K562 (cell line): ENCODE measurements around the gene SLC30A1. TPM values are rescaled to one million over a fixed set of nuclear protein-coding genes. Genes with fewer than 3 reads are reported as not detected.

Source experiments
- ATAC-seq: fragments of 200-7000 bp; cut with Tn5 transposase; 3 replicates; pipeline ENCODE4 v1.9.1; 2020; ENCODE audit warnings: moderate library complexity
- BruUV-seq: library from RNA; stranded (reverse); fragments of 400-500 nt; replicated peaks from 2 replicates; lab custom pipeline; 2021; lab: Mats Ljungman, UMichigan
- CTCF ChIA-PET: fragments of 300-600 bp; formaldehyde crosslinking; extraction: SDS; loops from one replicate; lab custom pipeline; 2021; ENCODE audit warnings: low intra/inter-chr PET ratio; lab: Yijun Ruan, JAX
- POLR2A ChIA-PET: fragments of 300-600, 350-650 bp; sonication (Branson Sonifier 250); formaldehyde crosslinking; extraction: SDS; loops from one replicate; lab custom pipeline; 2021; ENCODE audit warnings: antibody characterized with exemption, inconsistent platforms; lab: Yijun Ruan, JAX
- DNase-seq, 4 experiments: peaks; one replicate each; pipeline versions ENCODE4 v3.0.0 to v3.0.0-alpha.2; 2011 to 2018; ENCODE audit warnings: low spot score in 3 of 4, mixed read lengths in 3 of 4; ENCODE audit errors: extremely low read depth in 1 of 4
- FAIRE-seq: peaks from 2 replicates; lab custom pipeline; 2011; peaks lifted over from hg19 to GRCh38; lab: Jason Lieb, UNC
- H2AFZ ChIP-seq: 2 replicates; pipeline ENCODE4 v1.6.0; 2011; ENCODE audit warnings: low read depth, low read length, control low read depth, inconsistent platforms
- H3K27ac ChIP-seq: fragments of 200-600 bp; 3 replicates; pipeline ENCODE4 v1.8.0; 2011; ENCODE audit warnings: low read depth, mild to moderate bottlenecking, control low read depth, inconsistent platforms, low read length, moderate library complexity, mixed read lengths; ENCODE audit errors: extremely low read depth
- H3K27me3 ChIP-seq, 2 experiments: fragments of 300-600 bp in 1 of 2; 2 replicates in 1 of 2; 3 replicates in 1 of 2; pipeline versions ENCODE4 v1.6.0 to v1.8.0; 2011; ENCODE audit warnings: inconsistent platforms in 2 of 2, low read length in 2 of 2, mild to moderate bottlenecking in 1 of 2, mixed read lengths in 1 of 2, moderate library complexity in 1 of 2; ENCODE audit not compliant: control insufficient read depth in 2 of 2, insufficient read depth in 2 of 2
- H3K36me3 ChIP-seq: fragments of 300-600 bp; 3 replicates; pipeline ENCODE4 v1.8.0; 2011; ENCODE audit warnings: mild to moderate bottlenecking, low read length, inconsistent platforms; ENCODE audit not compliant: control insufficient read depth, insufficient read depth
- H3K4me1 ChIP-seq, 2 experiments: fragments of 200-600 bp in 1 of 2; replicated peaks in 1 of 2; 2 replicates in 1 of 2; 3 replicates in 1 of 2; pipeline versions ENCODE4 v1.5.1 to v1.8.0; 2011; ENCODE audit warnings: inconsistent platforms in 2 of 2, low read length in 2 of 2, mild to moderate bottlenecking in 1 of 2, mixed read lengths in 1 of 2, moderate library complexity in 1 of 2; ENCODE audit not compliant: control insufficient read depth in 2 of 2, insufficient read depth in 2 of 2
- H3K4me2 ChIP-seq: 2 replicates; pipeline ENCODE4 v1.6.1; 2011; ENCODE audit warnings: low read length, control low read depth, inconsistent platforms, mixed read lengths; ENCODE audit not compliant: insufficient read depth
- H3K4me3 ChIP-seq: fragments of 200-600 bp; sonication (generic), shearing (Covaris generic); 2 replicates; pipeline ENCODE4 v1.5.1; 2016; ENCODE audit warnings: control low read depth, inconsistent platforms
- H3K79me2 ChIP-seq: fragments of 200-600 bp; 3 replicates; pipeline ENCODE4 v1.8.0; 2011; ENCODE audit warnings: low read length, inconsistent platforms; ENCODE audit not compliant: control insufficient read depth, insufficient read depth
- H3K9ac ChIP-seq, 2 experiments: 2 replicates each; pipeline versions ENCODE4 v1.6.0 to v1.6.1; 2011; ENCODE audit warnings: low read depth in 2 of 2, low read length in 2 of 2, control low read depth in 1 of 2, inconsistent platforms in 1 of 2, mild to moderate bottlenecking in 1 of 2, mixed read lengths in 1 of 2; ENCODE audit not compliant: insufficient read depth in 1 of 2
- H3K9me1 ChIP-seq: one replicate; pipeline ENCODE4 v1.6.0; 2011; ENCODE audit warnings: inconsistent platforms, mild to moderate bottlenecking, low read length, moderate library complexity; ENCODE audit not compliant: control insufficient read depth, insufficient read depth
- H3K9me3 ChIP-seq: replicated peaks from 2 replicates; pipeline ENCODE4 v1.5.1; 2011; ENCODE audit warnings: low read depth, low read length, inconsistent platforms; ENCODE audit not compliant: control insufficient read depth, insufficient read depth
- H4K20me1 ChIP-seq: replicated peaks from 2 replicates; pipeline ENCODE4 v1.6.1; 2011; ENCODE audit warnings: low read length, inconsistent platforms, mixed read lengths; ENCODE audit not compliant: control insufficient read depth, insufficient read depth
- NR2C2 ChIP-seq, 2 experiments: fragments of 200-800 bp in 1 of 2; sonication (Bioruptor generic) in 1 of 2; sonication (generic) in 1 of 2; formaldehyde crosslinking in 1 of 2; IDR thresholded peaks; 2 replicates each; pipeline versions ENCODE4 v1.6.1 to v1.8.0; 2016 to 2022; ENCODE audit warnings: mild to moderate bottlenecking in 1 of 2, missing compliant biosample characterization in 1 of 2, missing genetic modification characterization in 1 of 2, missing genetic modification reagents in 1 of 2
- TCF3 ChIP-seq: sonication (generic); formaldehyde crosslinking; IDR thresholded peaks from 2 replicates; pipeline ENCODE4 v1.4.0; 2020; ENCODE audit warnings: mild to moderate bottlenecking, missing genetic modification reagents
- ZNF316 ChIP-seq: fragments of 450-650 bp; IDR thresholded peaks from 2 replicates; pipeline ENCODE4 v1.6.1; 2016
- ZNF583 ChIP-seq: fragments of 250-450 bp; sonication (Bioruptor Pico); IDR thresholded peaks from 2 replicates; pipeline ENCODE4 v1.4.0; 2020
- WGBS: fragments of 100-300 bp; shearing (Covaris generic); methylation state at CpG from one replicate; pipeline ENCODE4 v1.1.6; 2016; ENCODE audit warnings: low coverage, mixed read lengths; ENCODE audit not compliant: insufficient coverage; ENCODE audit errors: missing lambda C conversion rate; 5-methylcytosine and 5-hydroxymethylcytosine counted together
- in situ Hi-C: fragments of 300-500 bp; cut with MboI; formaldehyde crosslinking; loops from 4 replicates; pipeline ENCODE4 v1.15.0; 2018; ENCODE audit warnings: inconsistent platforms, mixed read lengths
- intact Hi-C: fragments of 100-400 bp; cut with micrococcal nuclease; formaldehyde crosslinking; loops from 2 replicates; pipeline ENCODE4 v1.14.2; 2022
- polyA plus RNA-seq, 8 experiments: library from polyadenylated mRNA; depleted of rRNA in 4 of 8; stranded (reverse) in 5 of 8; unstranded in 3 of 8; fragments of >200 nt; fragmentation: Nextera tagmentation in 2 of 8; fragmentation: Illumina TruSeq in 1 of 8; extraction: Ambion mirVana in 2 of 8; extraction: Trizol in 1 of 8; gene quantifications; 2 replicates each; pipeline versions ENCODE4 v1.2.1 to v1.2.3, GENCODE V29; 2011 to 2014; ENCODE audit warnings: inconsistent platforms in 1 of 8, missing spikeins in 1 of 8
- total RNA-seq, 7 experiments: library from RNA; depleted of rRNA in 6 of 7; stranded (reverse); fragments of >200 nt in 6 of 7; fragmentation: Illumina TruSeq in 2 of 7; extraction: Trizol in 2 of 7; gene quantifications; 2 replicates each; pipeline versions ENCODE4 v1.2.1 to v1.2.3, GENCODE V29; 2011 to 2021; ENCODE audit warnings: low replicate concordance in 1 of 7
- TF ChIP-seq, protein P1 (sequence below): fragments of 450-650 bp; IDR thresholded peaks from 2 replicates; pipeline ENCODE4 v1.6.1; 2018; ENCODE audit not compliant: partially characterized antibody
- TF ChIP-seq, protein P2 (sequence below): sonication (generic); formaldehyde crosslinking; IDR thresholded peaks from 2 replicates; pipeline ENCODE4 v1.8.0; 2022; ENCODE audit warnings: missing genetic modification reagents, mild to moderate bottlenecking, moderate library complexity, borderline replicate concordance
- TF ChIP-seq, protein P3 (sequence below): fragments of 250-450 bp; sonication (Bioruptor Pico); IDR thresholded peaks from 2 replicates; pipeline ENCODE4 v1.4.0; 2020; ENCODE audit warnings: mild to moderate bottlenecking, moderate library complexity
- TF ChIP-seq, protein P4 (sequence below): fragments of 150-350 bp; conservative IDR thresholded peaks from 2 replicates; pipeline ENCODE4 v1.6.1; 2014; ENCODE audit warnings: low read length

The SLC30A1 gene
- total and polyA plus RNA-seq, 9 of the 15 experiments (the other 6 are each of a cell fraction or from before 2014, with no cell fraction given), result 4.1 to 14.4 (median 6.6) TPM

DNA sequence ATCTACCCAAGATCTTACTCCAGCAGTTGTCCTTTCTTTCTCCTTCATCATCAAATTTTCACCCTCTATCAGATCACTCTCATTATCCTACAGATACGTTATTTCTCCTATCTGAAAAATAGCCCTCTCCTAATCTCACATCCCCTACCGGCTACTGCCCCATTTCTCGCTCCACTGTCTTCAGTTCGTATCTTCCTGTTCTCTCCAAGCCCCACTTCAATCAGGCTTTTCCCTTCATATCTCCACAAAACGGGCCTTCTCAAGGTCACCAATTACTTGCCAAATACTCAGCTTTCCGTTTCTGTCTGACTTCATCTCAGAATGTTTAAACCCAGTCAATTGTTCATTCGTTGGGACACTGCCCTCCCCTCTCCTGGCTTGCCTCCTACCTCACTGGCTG, 32.4 kb downstream of the SLC30A1 start:
- no TSS peak for BruUV-seq
- FAIRE-seq, result no peak
- Histone ChIP-seq H3K36me3 (no peaks in the 10 kb centered on the region), H2AFZ (0 out of 2 replicates have a peak overlapping the region, but pooled peaks have one; percentile 37), H3K4me3 (no peak overlapping the region), H3K9me3 (no peaks in the 10 kb centered on the region), H3K4me2 (no peak overlapping the region), H3K27me3 (no peaks in the 10 kb centered on the region), H3K79me2 (no peaks in the 10 kb centered on the region), H3K4me1 (peaks cover 28 to 34% of the 10 kb centered on the region in 2 experiments), H4K20me1 (no peaks in the 10 kb centered on the region), H3K9ac (peak overlapping the region in 1 of 2 experiments; percentile 11; a peak in 1 of 4 replicates), H3K9me1 (no peaks in the 10 kb centered on the region), H3K27ac (no peak overlapping the region)
- no peak for ATAC-seq
- intact Hi-C loops, result no loop called here
- POLR2A ChIA-PET, result no interaction called here
- no peak for DNase-seq
- CTCF ChIA-PET, result no interaction called here
- in situ Hi-C loops, result no loop called here
- 28% methylated on average over 7 of the region's 7 CpGs for WGBS
- TF ChIP-seq, protein P1, sequence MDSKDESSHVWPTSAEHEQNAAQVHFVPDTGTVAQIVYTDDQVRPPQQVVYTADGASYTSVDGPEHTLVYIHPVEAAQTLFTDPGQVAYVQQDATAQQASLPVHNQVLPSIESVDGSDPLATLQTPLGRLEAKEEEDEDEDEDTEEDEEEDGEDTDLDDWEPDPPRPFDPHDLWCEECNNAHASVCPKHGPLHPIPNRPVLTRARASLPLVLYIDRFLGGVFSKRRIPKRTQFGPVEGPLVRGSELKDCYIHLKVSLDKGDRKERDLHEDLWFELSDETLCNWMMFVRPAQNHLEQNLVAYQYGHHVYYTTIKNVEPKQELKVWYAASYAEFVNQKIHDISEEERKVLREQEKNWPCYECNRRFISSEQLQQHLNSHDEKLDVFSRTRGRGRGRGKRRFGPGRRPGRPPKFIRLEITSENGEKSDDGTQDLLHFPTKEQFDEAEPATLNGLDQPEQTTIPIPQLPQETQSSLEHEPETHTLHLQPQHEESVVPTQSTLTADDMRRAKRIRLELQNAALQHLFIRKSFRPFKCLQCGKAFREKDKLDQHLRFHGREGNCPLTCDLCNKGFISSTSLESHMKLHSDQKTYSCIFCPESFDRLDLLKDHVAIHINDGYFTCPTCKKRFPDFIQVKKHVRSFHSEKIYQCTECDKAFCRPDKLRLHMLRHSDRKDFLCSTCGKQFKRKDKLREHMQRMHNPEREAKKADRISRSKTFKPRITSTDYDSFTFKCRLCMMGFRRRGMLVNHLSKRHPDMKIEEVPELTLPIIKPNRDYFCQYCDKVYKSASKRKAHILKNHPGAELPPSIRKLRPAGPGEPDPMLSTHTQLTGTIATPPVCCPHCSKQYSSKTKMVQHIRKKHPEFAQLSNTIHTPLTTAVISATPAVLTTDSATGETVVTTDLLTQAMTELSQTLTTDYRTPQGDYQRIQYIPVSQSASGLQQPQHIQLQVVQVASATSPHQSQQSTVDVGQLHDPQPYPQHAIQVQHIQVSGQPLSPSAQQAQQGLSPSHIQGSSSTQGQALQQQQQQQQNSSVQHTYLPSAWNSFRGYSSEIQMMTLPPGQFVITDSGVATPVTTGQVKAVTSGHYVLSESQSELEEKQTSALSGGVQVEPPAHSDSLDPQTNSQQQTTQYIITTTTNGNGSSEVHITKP, result no peak
- TF ChIP-seq, protein P2, sequence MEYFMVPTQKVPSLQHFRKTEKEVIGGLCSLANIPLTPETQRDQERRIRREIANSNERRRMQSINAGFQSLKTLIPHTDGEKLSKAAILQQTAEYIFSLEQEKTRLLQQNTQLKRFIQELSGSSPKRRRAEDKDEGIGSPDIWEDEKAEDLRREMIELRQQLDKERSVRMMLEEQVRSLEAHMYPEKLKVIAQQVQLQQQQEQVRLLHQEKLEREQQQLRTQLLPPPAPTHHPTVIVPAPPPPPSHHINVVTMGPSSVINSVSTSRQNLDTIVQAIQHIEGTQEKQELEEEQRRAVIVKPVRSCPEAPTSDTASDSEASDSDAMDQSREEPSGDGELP, result no peak
- TF ChIP-seq NR2C2 (CRISPR knock-in tag; IDR thresholded peaks at IDR 0.05) (no peak), NR2C2 (tag; IDR thresholded peaks at IDR 0.05) (no peak), TCF3 (no peak), ZNF583 (CRISPR knock-in tag) (no peak), ZNF316 (peak; percentile 67)
- TF ChIP-seq, protein P3, sequence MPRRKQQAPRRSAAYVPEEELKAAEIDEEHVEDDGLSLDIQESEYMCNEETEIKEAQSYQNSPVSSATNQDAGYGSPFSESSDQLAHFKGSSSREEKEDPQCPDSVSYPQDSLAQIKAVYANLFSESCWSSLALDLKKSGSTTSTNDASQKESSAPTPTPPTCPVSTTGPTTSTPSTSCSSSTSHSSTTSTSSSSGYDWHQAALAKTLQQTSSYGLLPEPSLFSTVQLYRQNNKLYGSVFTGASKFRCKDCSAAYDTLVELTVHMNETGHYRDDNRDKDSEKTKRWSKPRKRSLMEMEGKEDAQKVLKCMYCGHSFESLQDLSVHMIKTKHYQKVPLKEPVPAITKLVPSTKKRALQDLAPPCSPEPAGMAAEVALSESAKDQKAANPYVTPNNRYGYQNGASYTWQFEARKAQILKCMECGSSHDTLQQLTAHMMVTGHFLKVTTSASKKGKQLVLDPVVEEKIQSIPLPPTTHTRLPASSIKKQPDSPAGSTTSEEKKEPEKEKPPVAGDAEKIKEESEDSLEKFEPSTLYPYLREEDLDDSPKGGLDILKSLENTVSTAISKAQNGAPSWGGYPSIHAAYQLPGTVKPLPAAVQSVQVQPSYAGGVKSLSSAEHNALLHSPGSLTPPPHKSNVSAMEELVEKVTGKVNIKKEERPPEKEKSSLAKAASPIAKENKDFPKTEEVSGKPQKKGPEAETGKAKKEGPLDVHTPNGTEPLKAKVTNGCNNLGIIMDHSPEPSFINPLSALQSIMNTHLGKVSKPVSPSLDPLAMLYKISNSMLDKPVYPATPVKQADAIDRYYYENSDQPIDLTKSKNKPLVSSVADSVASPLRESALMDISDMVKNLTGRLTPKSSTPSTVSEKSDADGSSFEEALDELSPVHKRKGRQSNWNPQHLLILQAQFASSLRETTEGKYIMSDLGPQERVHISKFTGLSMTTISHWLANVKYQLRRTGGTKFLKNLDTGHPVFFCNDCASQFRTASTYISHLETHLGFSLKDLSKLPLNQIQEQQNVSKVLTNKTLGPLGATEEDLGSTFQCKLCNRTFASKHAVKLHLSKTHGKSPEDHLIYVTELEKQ, result 0 out of 2 replicates have a peak, but pooled peaks have one; percentile 31
- TF ChIP-seq, protein P4, sequence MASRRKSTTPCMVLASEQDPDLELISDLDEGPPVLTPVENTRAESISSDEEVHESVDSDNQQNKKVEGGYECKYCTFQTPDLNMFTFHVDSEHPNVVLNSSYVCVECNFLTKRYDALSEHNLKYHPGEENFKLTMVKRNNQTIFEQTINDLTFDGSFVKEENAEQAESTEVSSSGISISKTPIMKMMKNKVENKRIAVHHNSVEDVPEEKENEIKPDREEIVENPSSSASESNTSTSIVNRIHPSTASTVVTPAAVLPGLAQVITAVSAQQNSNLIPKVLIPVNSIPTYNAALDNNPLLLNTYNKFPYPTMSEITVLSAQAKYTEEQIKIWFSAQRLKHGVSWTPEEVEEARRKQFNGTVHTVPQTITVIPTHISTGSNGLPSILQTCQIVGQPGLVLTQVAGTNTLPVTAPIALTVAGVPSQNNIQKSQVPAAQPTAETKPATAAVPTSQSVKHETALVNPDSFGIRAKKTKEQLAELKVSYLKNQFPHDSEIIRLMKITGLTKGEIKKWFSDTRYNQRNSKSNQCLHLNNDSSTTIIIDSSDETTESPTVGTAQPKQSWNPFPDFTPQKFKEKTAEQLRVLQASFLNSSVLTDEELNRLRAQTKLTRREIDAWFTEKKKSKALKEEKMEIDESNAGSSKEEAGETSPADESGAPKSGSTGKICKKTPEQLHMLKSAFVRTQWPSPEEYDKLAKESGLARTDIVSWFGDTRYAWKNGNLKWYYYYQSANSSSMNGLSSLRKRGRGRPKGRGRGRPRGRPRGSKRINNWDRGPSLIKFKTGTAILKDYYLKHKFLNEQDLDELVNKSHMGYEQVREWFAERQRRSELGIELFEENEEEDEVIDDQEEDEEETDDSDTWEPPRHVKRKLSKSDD, result no peak
